Activated CD4-positive, CD25-positive, alpha-beta regulatory T cell treated with anti-CD3 and anti-CD28 coated beads, Interleukin-2, amount 50 U/mL, for 24 hours (primary cell): Measurements from ENCODE around the gene PHACTR1.
A peak's percentile ranks its signal among the peaks of the same experiment; 100 is the strongest.

Experiments
- ATAC-seq, 2 donors: fragments of 150-1000 bp; cut with Tn5 transposase; one replicate each; pipeline ENCODE4 v1.10.0; 2021; ENCODE audit warnings: mild to moderate bottlenecking in 1 of 2, moderate library complexity in 1 of 2

The PHACTR1 gene

GRCh38 chr6:12957321-12958051 lies 240.9 kb downstream of the PHACTR1 start:
- peak; percentile 50 to 67 for ATAC-seq

GRCh38 chr6:12958052-12958706 lies 241.6 kb downstream of the PHACTR1 start:
- ATAC-seq = no peak

GRCh38 chr6:12961761-12962160 lies 245.2 kb downstream of the PHACTR1 start:
- ATAC-seq = no peak

GRCh38 chr6:12962529-12962928 lies 246.0 kb downstream of the PHACTR1 start:
- ATAC-seq = no peak

- no peak for ATAC-seq
These were observed 246.4 kb downstream of the PHACTR1 start for GRCh38 chr6:12962987-12963386.

- no peak for ATAC-seq
These were observed 247.0 kb downstream of the PHACTR1 start for GRCh38 chr6:12963567-12963966.

- ATAC-seq = no peak
These were observed 251.1 kb downstream of the PHACTR1 start for GRCh38 chr6:12967686-12968085.

GRCh38 chr6:12968290-12968689 lies 251.7 kb downstream of the PHACTR1 start:
- ATAC-seq = no peak

GRCh38 chr6:12968839-12969558 lies 252.4 kb downstream of the PHACTR1 start:
- no peak for ATAC-seq

- ATAC-seq = no peak
These were observed 253.4 kb downstream of the PHACTR1 start for GRCh38 chr6:12969966-12970365.

- no peak for ATAC-seq
These were observed 256.8 kb downstream of the PHACTR1 start for GRCh38 chr6:12973386-12973785.

GRCh38 chr6:12974551-12974950 lies 258.0 kb downstream of the PHACTR1 start:
- ATAC-seq = no peak

- ATAC-seq = no peak
These were observed 259.8 kb downstream of the PHACTR1 start for GRCh38 chr6:12976366-12976765.

- ATAC-seq = no peak
These were observed 260.6 kb downstream of the PHACTR1 start for GRCh38 chr6:12977206-12977605.

GRCh38 chr6:12977806-12978205 lies 261.2 kb downstream of the PHACTR1 start:
- ATAC-seq = no peak

GRCh38 chr6:12980741-12981140 lies 264.2 kb downstream of the PHACTR1 start:
- ATAC-seq = no peak

- ATAC-seq = no peak
These were observed 268.2 kb downstream of the PHACTR1 start for GRCh38 chr6:12984776-12985175.

- no peak for ATAC-seq
These were observed 271.2 kb downstream of the PHACTR1 start for GRCh38 chr6:12987783-12988182.

GRCh38 chr6:12990162-12990561 lies 273.6 kb downstream of the PHACTR1 start:
- ATAC-seq = no peak

- ATAC-seq = no peak
These were observed 274.9 kb downstream of the PHACTR1 start for GRCh38 chr6:12991435-12991834.

- ATAC-seq = no peak
These were observed 276.2 kb downstream of the PHACTR1 start for GRCh38 chr6:12992770-12993169.

- ATAC-seq = no peak
These were observed 276.8 kb downstream of the PHACTR1 start for GRCh38 chr6:12993283-12993898.

GRCh38 chr6:12995419-12995818 lies 278.9 kb downstream of the PHACTR1 start:
- no peak for ATAC-seq
